GM18858 (cell line): Measurements from ENCODE around the gene NCKAP5.
A peak's percentile ranks its signal among the peaks of the same experiment; 100 is the strongest.

Experiments used
- ATAC-seq: cut with Tn5 transposase; IDR thresholded peaks from one replicate; pipeline ENCODE4 v1.9.1; 2021; ENCODE audit not compliant: unreplicated experiment

Gene NCKAP5

DNA sequence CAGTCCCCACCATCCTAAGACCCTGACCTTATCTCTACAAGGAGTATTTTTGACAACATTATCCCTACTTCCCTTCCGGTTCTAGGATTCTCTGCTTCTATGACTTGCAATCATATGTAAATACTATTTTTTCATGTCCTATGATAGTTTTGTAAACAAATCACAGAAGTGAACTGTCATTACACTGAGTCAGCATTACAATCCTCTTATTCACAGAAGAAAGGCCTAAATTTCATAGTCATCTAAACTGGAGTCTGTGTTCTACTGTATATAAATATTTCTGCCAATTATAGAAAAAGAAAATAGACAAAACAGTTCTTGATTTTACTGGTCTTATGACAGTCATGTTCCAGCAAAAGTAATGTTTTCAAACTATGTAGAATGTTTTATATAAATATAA is 265.1 kb downstream of the NCKAP5 start:
- ATAC-seq = no peak

DNA sequence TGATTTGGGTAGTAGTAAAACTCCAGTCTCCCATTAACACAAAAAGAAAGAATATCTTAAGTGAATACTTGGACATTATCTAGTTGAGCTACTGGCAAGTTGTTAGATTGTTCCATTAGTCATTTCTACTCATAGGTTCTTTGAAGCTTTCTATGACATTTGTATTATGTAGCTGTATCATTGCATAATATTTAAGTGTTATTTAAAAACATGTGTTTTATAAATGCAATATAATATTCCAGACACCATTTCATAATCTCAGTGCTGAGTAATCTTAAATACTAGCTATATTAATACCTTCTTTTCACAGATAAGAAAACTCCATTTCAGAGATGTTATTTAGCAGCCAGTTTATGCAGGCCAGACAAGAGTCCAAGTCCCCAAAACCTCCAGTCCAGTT is 271.9 kb downstream of the NCKAP5 start:
- no peak for ATAC-seq

DNA sequence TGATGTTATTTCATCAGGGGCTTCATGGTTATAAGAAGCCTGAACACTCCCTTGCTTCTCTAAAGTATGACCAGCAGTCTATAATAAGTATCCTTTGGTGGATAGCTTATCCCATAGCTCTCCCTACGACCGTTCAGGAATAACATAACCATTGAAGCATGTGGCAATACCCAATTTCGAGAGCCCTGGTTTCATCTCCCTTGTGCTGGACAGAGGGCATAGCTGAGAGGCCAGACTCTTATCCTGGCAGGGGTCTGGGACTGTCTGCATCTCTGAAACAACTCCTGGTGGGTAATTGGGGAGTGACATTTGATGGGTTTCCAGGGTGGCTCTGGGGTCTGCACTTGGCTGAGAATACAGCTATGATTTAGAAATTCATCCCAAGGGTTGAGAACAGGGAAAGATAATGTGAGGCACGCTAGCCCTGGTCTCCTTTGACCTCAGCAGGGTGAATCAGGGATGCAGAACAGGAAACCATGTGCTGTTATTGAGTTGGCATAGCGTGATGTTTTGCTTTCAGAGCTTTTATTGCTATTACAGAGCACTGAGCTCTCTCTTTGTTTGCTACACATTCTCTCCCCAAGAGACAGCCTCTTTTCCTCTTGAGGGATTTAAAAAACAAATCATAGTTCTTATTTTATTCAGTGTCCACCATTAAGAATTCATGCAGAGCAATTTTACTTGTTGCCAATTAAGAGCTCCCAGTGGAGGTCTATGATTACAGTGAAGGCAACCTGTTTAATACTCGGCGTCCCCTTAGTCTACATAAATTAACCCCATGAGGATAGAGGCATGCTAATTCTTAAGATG is 274.5 kb downstream of the NCKAP5 start:
- ATAC-seq = no peak

DNA sequence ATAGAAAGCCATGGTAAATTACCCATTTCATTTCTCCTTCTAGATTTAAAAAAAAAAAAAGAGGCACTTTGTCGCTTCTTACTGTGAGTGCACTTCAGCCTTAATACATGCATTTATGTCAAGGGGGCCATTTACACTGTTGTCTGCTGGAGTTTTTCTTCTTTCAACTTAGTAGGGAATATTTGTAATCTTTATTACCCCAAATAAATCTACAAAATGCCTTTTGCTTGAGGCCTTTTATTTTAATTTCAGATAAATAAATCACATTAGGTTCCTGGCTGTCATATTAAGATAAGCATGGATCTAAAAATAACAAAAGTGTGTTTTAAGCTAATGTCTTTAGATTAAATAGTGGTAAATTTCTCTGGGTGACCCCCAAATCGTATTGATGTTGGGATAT is 276.0 kb downstream of the NCKAP5 start:
- no peak for ATAC-seq

DNA sequence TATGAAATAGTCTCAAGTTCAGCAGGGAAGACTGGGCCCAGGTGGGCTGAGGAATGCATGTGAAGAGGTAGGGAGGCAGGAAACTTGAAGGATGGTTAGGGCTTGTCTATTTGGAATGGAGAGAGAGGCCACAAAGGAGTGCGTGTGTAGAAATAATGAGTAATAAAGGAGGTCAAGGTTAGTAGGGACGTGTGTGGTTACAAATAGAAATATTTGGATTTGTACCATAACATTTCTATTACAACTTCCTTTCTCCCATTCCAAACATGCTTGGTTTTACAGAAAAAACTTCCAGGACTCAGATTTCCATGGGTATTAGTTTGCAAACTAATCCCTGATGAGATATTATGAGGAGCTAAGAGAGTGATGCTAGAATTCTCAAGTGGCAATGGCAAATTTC is 280.6 kb downstream of the NCKAP5 start:
- no peak for ATAC-seq

DNA sequence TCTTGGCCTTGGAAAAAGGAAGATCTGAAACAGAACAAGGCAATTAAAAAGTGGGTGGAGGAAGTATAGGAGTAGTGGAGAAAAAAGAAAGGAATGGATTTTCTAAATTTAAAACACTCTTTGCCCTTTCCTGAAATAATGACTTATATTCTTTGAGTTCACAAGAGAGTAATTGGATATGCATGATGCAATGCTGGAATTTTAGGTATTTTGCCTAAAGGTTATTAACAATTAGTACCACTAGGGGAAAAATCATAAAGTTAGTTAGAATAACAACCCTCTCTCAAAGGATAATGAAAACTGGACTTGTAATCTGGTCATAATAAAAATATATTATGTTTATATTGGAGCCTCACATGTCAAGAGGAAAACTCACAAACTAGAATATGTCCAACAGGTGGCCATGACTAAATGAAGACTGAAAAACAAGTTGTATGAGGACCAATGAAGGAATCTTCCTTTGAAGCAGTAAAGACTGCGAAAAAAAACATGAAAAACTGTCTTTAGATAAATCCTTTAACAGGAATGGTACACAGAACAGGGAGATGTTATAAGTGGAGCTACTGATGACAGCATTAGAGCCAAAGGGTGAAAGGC is 281.8 kb downstream of the NCKAP5 start:
- no peak for ATAC-seq

DNA sequence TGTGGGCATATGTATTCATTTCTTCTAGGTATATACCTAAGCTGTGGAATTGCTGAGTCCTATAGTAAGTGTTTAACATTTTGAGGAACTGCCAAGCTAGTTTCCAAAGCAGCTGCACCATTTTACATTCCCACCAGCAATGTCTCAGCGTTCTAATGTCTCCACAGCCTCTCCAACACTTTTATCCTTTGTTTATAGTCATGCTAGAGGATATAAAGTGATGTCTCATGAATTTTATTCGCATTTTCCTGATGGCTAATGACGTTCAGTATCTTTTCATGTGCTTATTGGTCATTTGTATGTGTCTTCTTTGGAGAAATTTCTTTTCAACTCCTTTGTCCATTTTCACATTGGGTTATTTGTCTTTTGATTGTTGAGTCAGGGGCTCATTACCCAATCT is 295.2 kb downstream of the NCKAP5 start:
- no peak for ATAC-seq

DNA sequence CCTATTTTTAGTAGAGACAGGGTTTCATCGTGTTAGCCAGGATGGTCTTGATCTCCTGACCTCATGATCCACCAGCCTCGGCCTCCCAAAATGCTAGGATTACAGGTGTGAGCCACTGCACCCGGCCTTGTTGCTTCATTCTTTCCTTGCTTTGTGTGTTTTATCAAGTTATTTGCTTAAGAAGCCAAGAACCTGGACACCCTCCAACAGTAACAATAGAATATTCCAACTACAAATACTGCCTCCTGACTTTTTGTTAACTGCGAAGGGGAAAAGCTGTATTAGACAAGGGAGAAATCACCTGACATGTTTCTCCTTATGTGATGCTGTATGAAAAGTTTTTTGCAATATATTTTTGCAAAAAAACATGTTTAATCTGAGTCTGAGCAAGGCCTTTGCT is 297.2 kb downstream of the NCKAP5 start:
- no peak for ATAC-seq

DNA sequence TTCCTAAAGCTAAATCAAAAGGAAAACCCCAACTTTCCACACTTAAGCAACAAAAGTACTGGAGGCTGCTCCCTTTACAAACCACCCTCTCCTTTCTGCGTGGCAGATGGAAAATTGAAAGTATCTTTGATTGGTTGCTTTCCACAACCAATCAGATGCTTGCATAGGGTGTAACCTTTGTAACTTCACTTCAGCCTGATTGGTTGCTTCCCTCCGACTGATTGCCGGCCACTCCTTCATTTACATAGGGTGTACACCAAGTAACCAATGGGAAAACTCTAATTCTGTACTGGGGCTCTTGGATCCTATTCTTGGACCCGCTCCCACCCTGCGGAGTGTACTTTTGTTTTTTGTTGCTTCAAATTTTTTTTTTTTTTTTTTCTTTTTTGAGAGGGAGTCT is 297.7 kb downstream of the NCKAP5 start:
- ATAC-seq = no peak

DNA sequence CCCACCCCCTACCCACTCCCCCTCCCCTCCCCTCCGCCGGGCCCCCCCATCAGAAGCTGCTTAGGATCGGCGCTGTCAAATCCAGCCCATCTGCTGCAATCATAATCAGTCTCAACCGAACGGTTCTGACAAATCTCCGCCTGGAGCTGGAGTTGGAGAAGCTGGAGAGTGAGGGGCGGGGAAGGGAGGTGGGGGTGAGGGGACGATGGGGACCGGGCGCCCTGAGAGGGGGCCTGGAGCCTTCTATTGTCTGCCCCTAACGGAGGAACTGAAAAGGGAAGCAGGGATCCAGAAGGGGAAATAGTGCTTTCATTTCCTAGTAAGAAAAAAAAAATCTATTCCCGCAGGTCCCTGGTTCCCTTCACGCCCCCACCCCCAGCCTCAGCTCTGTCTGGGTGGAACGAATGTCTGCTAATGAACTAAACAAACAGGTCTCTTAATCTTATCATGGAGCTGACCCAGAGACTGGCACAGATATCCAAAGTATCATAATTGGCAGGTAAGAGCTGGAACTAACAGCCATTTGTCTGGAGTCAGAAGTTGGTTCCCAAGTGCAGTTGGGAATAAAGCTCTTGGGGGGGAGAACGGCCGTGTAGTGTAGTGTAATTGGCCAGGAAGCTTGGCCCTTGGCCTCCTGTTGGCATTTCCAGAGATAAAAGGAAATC is 301.2 kb downstream of the NCKAP5 start:
- no peak for ATAC-seq

DNA sequence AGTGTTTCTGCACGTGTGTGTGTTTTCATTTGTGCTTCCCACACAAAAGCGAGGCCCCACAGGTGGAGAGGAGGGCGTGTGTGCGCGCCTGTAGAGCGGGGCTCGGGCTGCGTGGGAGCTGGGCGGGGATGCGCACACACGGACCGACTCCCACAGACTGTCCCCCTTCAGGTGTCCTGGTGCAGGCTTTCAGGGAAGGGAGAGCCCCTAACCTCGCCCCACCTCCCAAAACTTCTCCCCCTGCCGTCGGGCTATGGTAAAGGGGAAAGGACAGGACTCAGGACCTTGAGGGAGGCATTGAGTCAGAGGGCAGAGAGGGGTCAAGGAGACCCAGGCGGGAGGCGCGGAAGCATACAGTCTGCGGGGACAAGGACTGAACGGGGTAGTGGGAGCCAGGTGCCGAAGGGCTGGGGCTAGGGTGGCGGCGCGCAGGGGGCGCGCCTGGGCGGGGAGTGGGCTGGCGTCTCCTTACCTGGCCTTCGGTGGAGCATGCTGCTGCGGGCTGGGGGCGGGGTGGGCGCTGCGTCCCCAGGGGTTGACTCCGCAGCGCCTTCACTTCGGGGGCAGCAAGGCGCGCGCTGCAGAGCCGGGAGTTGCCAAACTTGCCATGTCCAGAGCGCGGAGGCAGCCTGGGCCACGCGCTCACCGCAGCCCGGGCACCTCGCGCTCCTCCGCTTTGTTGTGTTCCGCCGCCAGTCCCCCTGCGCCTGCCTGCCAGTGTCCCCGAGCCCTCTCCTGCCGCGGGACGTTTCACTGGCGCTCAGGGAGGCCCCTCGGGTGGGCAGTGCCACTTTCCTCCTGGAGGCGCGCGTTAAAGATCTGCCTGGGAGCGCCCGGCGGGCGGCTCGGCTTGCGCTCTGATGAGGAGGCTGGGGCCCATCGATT is 302.0 kb downstream of the NCKAP5 start:
- ATAC-seq = no peak

DNA sequence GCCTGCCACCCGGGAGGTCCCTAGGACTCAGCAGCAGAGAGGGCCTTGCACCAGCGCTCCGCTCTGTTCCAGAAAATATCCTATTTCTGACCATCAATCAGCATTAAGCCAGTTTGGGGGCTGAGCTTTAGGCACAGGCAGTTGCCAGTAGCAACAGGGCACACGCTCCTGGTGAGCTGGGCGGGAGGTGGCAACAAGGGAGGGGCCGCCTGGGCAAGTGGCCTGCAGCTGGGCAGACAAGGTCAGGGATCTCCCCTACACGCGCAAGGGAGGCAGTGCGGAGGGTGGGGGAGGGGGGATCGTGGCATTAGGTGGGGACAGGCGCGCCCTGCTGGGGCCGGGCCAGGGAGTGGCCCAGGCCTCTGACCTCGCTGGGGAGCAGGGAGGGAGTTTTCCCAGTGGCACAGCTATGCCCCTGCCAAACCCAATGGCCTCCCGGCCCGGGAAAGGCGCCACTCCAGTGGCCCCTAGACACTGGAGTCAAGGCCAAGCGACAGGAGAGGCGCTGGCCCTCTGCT is 302.8 kb downstream of the NCKAP5 start:
- ATAC-seq = no peak

DNA sequence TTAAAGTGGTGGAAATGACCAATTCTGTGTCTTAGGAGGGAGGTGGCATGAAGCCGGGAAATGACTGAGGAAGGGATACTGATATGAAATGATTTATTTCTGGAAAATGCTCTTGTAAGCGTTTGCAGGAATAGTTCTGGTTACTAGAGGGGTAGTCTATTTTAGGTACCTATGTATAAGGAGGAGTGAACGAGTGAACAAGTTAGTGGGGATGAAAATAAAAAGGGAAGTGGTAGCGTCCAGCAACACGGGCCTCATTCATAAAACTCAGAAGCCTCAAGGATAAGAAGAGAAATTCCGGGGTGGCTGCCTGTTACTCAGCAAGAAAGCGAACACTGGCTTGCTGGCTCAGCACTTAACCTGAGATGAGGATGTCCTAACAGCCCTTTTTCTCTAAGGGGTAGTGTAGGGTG is 303.3 kb downstream of the NCKAP5 start:
- no peak for ATAC-seq

DNA sequence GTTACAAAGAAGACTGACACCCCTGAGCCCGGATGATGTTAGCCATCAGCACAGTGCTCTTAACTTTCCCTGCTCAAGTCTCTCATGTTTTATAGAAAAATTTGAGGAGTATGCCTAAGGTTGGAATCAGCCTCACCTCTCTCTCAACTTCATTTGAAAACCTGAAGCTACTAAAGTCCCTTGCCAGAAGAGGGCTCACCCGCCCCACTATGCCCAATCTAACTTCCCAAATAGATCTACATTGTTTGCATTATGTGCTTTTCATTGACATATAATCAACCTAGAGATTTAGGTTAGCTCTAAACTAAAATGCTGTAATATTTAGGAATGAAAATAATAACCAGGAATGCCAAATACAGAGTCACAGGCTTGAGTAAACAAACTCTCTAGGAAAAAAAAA is 305.4 kb downstream of the NCKAP5 start:
- ATAC-seq = no peak

DNA sequence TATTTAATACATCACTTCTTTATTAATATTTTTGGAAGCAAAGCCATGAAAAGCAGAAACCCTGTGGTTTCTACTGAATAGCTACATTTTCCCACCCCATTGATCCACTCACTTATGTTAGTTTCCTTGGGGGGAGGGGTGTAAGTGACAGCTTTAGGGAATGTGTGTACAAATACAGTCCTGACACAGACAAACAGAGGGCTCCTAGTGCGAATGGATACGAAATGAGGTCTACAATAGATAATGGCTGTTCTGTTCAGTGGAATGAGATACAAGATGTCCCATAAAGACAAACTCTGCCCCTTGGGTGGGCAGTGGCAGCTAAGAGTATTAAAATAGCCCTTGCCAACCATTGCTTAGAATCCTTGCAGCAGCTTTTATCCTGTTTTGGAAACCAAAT is 312.9 kb downstream of the NCKAP5 start:
- ATAC-seq = no peak

DNA sequence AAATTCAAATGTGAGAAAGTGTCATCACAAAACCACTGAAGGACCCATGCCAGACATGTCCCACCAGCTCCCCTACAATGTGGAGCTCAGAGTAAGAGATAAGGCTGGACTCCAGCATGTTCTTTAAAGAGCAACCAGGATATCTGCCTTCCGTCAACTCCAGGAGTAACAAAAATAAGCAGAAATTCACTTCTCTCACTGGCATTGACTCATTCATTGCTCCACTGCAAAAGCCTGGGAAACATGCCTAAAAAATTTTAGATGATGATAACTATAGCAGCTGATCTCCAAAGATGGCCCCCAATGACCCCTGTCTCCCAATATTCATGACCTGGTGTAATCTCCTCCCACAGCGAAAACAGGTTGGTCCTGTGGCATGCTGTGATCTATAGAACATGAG is 314.5 kb downstream of the NCKAP5 start:
- ATAC-seq = no peak

DNA sequence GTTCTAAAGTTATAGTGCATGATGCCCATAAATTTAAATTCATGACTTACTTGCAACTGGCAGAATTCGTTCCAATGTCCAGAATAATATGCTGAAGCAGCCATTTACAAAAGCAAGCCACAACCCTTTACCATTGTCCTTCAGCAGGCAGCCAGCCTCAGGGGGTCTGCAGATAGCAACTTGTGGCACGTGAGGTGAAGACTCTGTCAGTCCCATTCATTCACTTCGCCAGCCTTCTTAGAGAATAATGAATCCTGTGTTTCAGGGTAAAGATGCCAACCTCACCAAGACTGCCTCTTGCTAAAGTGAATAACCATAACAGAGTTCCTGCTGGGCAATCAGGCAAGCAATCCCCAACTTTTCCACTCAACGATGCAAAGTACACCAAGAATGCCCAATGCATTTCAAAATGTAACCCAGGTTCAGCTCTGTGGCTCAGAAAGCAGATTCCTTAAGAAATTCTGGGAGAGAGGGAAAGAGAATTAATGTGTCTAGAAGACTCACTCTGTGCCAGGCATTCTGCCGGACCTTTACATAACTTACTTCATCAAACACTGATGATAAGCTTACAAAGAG is 315.4 kb downstream of the NCKAP5 start:
- no peak for ATAC-seq

DNA sequence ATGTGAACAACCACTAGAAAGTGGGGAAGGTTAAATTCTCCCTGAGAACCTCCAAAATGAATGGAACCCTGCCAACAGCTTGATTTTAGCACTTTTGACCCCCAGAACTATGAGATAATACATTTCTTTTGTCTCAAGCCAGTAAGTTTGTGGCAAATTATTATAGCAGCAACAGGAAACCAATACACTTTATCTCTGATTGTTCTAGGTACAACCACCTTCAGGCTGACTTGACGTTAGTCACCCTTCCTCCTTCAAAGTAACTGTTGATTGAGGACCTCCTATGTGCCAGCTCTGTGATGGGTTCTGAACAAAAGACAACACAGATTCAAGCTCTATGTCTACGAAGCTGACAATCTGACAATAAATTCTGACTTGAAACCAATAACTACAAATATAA is 318.9 kb downstream of the NCKAP5 start:
- ATAC-seq = no peak

DNA sequence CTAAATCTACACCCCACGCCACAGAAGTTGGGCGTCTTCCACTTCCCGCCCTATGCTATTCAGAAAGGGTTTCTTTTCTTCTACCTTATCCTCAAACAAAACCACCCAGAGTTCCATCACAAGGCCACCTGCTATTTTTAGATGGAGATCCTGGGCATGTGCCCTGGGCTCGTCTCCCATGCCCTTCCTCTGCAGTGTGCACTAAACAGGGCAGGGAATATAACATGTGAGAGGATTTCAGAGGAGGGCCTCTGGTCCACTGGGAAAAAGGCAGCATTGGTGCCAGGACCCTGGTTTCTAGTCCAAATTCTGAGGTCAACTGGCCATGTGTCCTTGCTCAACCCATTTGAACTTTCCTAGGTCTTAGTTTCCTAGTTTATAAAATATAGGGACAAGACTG is 320.0 kb downstream of the NCKAP5 start:
- ATAC-seq = no peak

DNA sequence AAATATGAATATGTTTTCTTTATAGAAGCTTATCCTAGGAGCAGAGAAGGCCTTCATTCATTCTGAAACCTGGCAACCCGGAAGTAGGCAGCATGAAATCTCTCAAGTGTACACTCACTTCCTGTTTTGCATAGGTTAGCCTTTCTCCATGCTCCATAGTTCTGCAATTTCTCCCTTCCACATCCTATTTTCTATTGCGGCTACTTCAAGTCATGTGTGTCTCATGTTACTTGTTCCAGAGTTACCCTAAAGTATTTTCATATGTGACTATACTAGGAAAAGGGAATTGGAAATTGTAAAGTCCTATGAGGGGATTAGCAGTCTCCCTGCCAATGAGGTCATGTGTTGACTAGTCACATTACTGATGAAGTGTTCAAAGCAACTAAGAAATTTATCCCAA is 320.6 kb downstream of the NCKAP5 start:
- ATAC-seq = peak; percentile 74

DNA sequence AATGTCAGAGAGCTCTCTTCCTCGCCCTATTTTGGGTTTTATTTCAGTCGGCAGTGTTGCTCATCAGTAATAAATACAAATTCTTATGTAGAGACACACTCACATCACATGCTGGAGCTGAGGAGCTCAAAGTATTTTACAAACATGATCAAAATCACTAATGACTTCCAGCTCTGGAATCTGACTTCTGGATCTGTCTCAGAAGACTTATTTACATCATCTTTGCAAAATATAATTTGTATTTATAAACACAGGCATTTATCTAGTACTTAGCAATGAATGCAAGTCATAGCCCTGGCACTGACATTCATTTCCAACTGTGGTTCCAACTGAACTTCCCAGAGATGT is 327.1 kb downstream of the NCKAP5 start:
- no peak for ATAC-seq
